Hematopoietic multipotent progenitor cell treated with erythropoietin and hydrocortisone succinate and interleukin-3 and kit ligand, for 15 days (in vitro differentiated cells): ENCODE results near the gene LRRC3C.
"Not testable (repeated sequence)": the region's sequence is repeated elsewhere in the genome, so short reads cannot be mapped to it uniquely, and the experiment has no call there.

Experiments used
- DNase-seq: peaks from one replicate; pipeline ENCODE4 v3.0.0-alpha.2; 2015; ENCODE audit warnings: low spot score

LRRC3C gene

GRCh38 chr17:39927101-39927928 lies at the start of gene LRRC3C, which contains the start of gene ORMDL3:
LRRC3C (plus strand) TSS chr17:39927732; CDS start chr17:39941524, 13,792 bp downstream.
ORMDL3 (minus strand) TSS chr17:39927601; CDS start chr17:39924203, 3,398 bp downstream.
- DNase-seq, result peak; percentile 93

- DNase-seq, result not testable (repeated sequence)
Measured at GRCh38 chr17:39886102-39886501, 41.4 kb upstream of the LRRC3C start.

GRCh38 chr17:39887078-39887477 lies 40.5 kb upstream of the LRRC3C start:
- DNase-seq, result no peak

- DNase-seq, result no peak
Measured at GRCh38 chr17:39889200-39889599, 38.3 kb upstream of the LRRC3C start.

GRCh38 chr17:39894681-39895376 lies 32.7 kb upstream of the LRRC3C start:
- DNase-seq, result no peak

GRCh38 chr17:39898088-39898487 lies 29.4 kb upstream of the LRRC3C start:
- DNase-seq, result no peak

GRCh38 chr17:39899215-39899614 lies 28.3 kb upstream of the LRRC3C start:
- no peak for DNase-seq

- DNase-seq, result not testable (repeated sequence)
Measured at GRCh38 chr17:39902027-39902426, 25.5 kb upstream of the LRRC3C start.

- peak; percentile 33 for DNase-seq
Measured at GRCh38 chr17:39903158-39903884, 24.2 kb upstream of the LRRC3C start.

GRCh38 chr17:39904990-39905288 lies 22.6 kb upstream of the LRRC3C start:
- DNase-seq, result no peak

GRCh38 chr17:39908789-39909352 lies 18.7 kb upstream of the LRRC3C start:
- no peak for DNase-seq

- DNase-seq, result no peak
Measured at GRCh38 chr17:39913989-39914388, 13.5 kb upstream of the LRRC3C start.

GRCh38 chr17:39915559-39915958 lies 12.0 kb upstream of the LRRC3C start:
- no peak for DNase-seq

GRCh38 chr17:39916918-39917317 lies 10.6 kb upstream of the LRRC3C start:
- DNase-seq, result no peak

GRCh38 chr17:39919087-39919683 lies 8.3 kb upstream of the LRRC3C start:
- peak; percentile 68 for DNase-seq

- DNase-seq, result no peak
Measured at GRCh38 chr17:39920218-39921210, 7.0 kb upstream of the LRRC3C start.

- DNase-seq, result no peak
Measured at GRCh38 chr17:39921323-39921722, 6.2 kb upstream of the LRRC3C start.

- DNase-seq, result no peak
Measured at GRCh38 chr17:39922006-39922405, 5.5 kb upstream of the LRRC3C start.

GRCh38 chr17:39923230-39923629 lies 4.3 kb upstream of the LRRC3C start:
- DNase-seq, result no peak

GRCh38 chr17:39923836-39924690 lies 3.5 kb upstream of the LRRC3C start:
- no peak for DNase-seq
